Transverse colon (tissue), 4 donors: Measurements from ENCODE around the gene S1PR4. TPM values are rescaled to one million over a fixed set of nuclear protein-coding genes. Genes with fewer than 3 reads are reported as not detected.
A peak's percentile ranks its signal among the peaks of the same experiment; 100 is the strongest.

Experiments
- DNase-seq: peaks from one replicate; pipeline ENCODE4 v3.0.0-alpha.2; 2019
- H3K27ac ChIP-seq, 4 donors: fragments of 200-600 bp; sonication (generic); 2 replicates each; pipeline ENCODE4 v1.5.1; 2016 to 2018; ENCODE audit warnings: inconsistent platforms in 4 of 4
- H3K27me3 ChIP-seq: fragments of 200-600 bp; sonication (generic); 2 replicates; pipeline ENCODE4 v1.5.1; 2017; ENCODE audit warnings: inconsistent platforms
- H3K36me3 ChIP-seq, 4 donors: fragments of 200-600 bp; sonication (generic); 2 replicates each; pipeline ENCODE4 v1.5.1; 2017 to 2019; ENCODE audit warnings: inconsistent platforms in 4 of 4
- H3K4me1 ChIP-seq, 4 donors: fragments of 200-600 bp; sonication (generic); 2 replicates each; pipeline ENCODE4 v1.5.1; 2017 to 2020; ENCODE audit warnings: inconsistent platforms in 4 of 4
- H3K4me3 ChIP-seq, 4 donors: fragments of 200-600 bp; sonication (generic); 1 replicate in 1 of 4; 2 replicates in 3 of 4; pipeline versions ENCODE4 v1.5.1 to v1.6.1; 2017 to 2019; ENCODE audit warnings: inconsistent platforms in 4 of 4
- H3K9me3 ChIP-seq, 2 donors: fragments of 200-600 bp; sonication (generic); 2 replicates each; pipeline ENCODE4 v1.5.1; 2017 to 2019; ENCODE audit warnings: inconsistent platforms in 2 of 2
- CTCF ChIP-seq, 5 experiments: fragments of 200-600 bp in 3 of 5; fragments of 450-650 bp in 2 of 5; sonication (generic) in 3 of 5; IDR thresholded peaks; 1 replicate in 2 of 5; 2 replicates in 3 of 5; pipeline ENCODE4 v1.5.1; 2016 to 2017; ENCODE audit warnings: antibody characterized with exemption in 5 of 5, inconsistent platforms in 3 of 5, mild to moderate bottlenecking in 2 of 5, moderate library complexity in 1 of 5
- EP300 ChIP-seq: sonication (generic); formaldehyde crosslinking; IDR thresholded peaks from one replicate; pipeline ENCODE4 v1.6.1; 2017; ENCODE audit warnings: antibody characterized with exemption, low read depth
- POLR2A ChIP-seq: fragments of 450-650 bp; IDR thresholded peaks from one replicate; pipeline ENCODE4 v1.6.1; 2016; ENCODE audit warnings: antibody characterized with exemption, mild to moderate bottlenecking, moderate library complexity
- POLR2AphosphoS5 ChIP-seq, 3 donors: sonication (generic); formaldehyde crosslinking; IDR thresholded peaks; one replicate each; pipeline ENCODE4 v1.6.1; 2016; ENCODE audit warnings: antibody characterized with exemption in 3 of 3
- WGBS, 2 donors: methylation state at CpG; one replicate each; pipeline ENCODE4 v1.1.5; 2018; ENCODE audit warnings: low coverage in 1 of 2; 5-methylcytosine and 5-hydroxymethylcytosine counted together
- in situ Hi-C, 4 donors: fragments of 200-750 bp; cut with MboI; loops; one replicate each; pipeline versions ENCODE4 v1.15.0 to v1.15.1; 2017; ENCODE audit warnings: low sequenced_read_pairs in 3 of 4, low pct_ligation_motif_present in 1 of 4, low pct_unique_long_range_greater_than_20kb in 1 of 4
- intact Hi-C: fragments of 100-400 bp; cut with DNase I; formaldehyde crosslinking; loops from one replicate; pipeline ENCODE4 v1.15.1; 2023; ENCODE audit warnings: low total_unique reads
- total RNA-seq, 4 donors: library from RNA; depleted of rRNA; stranded (reverse); fragments of >200 nt; gene quantifications; one replicate each; pipeline ENCODE4 v1.1.0, GENCODE V29; 2016

The S1PR4 gene
- total RNA-seq, 4 donors from 2014 or later = 0.68 to 14.6 (median 6.0) TPM; not detected in 1

GRCh38 chr19:3145909-3146676 is 32.5 kb upstream of the S1PR4 start:
- WGBS, 2 donors = 72 to 74% methylated on average over 4 to 20 of the region's 20 CpGs

GRCh38 chr19:3146677-3147100 is 31.9 kb upstream of the S1PR4 start:
- WGBS, 2 donors = 59 to 90% methylated on average over 2 to 5 of the region's 5 CpGs
- H3K27me3 ChIP-seq = no peaks in the 10 kb centered on the region
- peak; percentile 30 for DNase-seq
- TF ChIP-seq POLR2AphosphoS5 (IDR thresholded peaks at IDR 0.05) (no peak), CTCF (IDR thresholded peaks at IDR 0.05) (peak; percentile 48 to 77 (median 68)), EP300 (no peak)
- no peaks in the 10 kb centered on the region for H3K36me3 ChIP-seq
- no peaks in the 10 kb centered on the region for H3K9me3 ChIP-seq
- intact Hi-C loops (no loop called here), in situ Hi-C loops (no loop called here)
- no peak overlapping the region for H3K4me3 ChIP-seq
- H3K27ac ChIP-seq = no peak overlapping the region
- peaks cover 0 to 5% (median 0%) of the 10 kb centered on the region in 4 donors for H3K4me1 ChIP-seq

More at GRCh38 chr19:3145909-3146676, 32.5 kb upstream of the S1PR4 start:
- Histone ChIP-seq H3K9me3 (no peaks in the 10 kb centered on the region), H3K27me3 (no peaks in the 10 kb centered on the region), H3K4me3 (no peak overlapping the region), H3K4me1 (peaks cover 0 to 10% (median 0%) of the 10 kb centered on the region in 4 donors), H3K36me3 (no peaks in the 10 kb centered on the region), H3K27ac (no peak overlapping the region)
- in situ Hi-C loops = no loop called here
- DNase-seq = no peak
- TF ChIP-seq POLR2A (no peak), POLR2AphosphoS5 (IDR thresholded peaks at IDR 0.05) (no peak), EP300 (no peak), CTCF (IDR thresholded peaks at IDR 0.05) (no peak)
- intact Hi-C loops = no loop called here

GRCh38 chr19:3148503-3148902 is 30.1 kb upstream of the S1PR4 start:
- in situ Hi-C loops = no loop called here
- Histone ChIP-seq H3K4me3 (no peak overlapping the region), H3K27ac (no peak overlapping the region), H3K27me3 (no peaks in the 10 kb centered on the region), H3K36me3 (no peaks in the 10 kb centered on the region), H3K4me1 (no peaks in the 10 kb centered on the region), H3K9me3 (no peaks in the 10 kb centered on the region)
- WGBS, 2 donors = 95% methylated on average over 19 of the region's 20 CpGs; no CpG with 5 or more reads in 1 of the 2 donors
- TF ChIP-seq EP300 = no peak
- TF ChIP-seq POLR2AphosphoS5 (IDR thresholded peaks at IDR 0.05) = no peak
- no peak for TF ChIP-seq CTCF (IDR thresholded peaks at IDR 0.05)
- TF ChIP-seq POLR2A = no peak
- no peak for DNase-seq
- intact Hi-C loops = no loop called here

- 91% methylated on average over 6 of the region's 6 CpGs; no CpG with 5 or more reads in 1 of the 2 donors for WGBS, 2 donors
- in situ Hi-C loops (no loop called here), intact Hi-C loops (no loop called here)
- TF ChIP-seq POLR2AphosphoS5 (IDR thresholded peaks at IDR 0.05) (no peak), POLR2A (no peak), CTCF (IDR thresholded peaks at IDR 0.05) (no peak), EP300 (no peak)
- Histone ChIP-seq H3K36me3 (no peaks in the 10 kb centered on the region), H3K27me3 (no peaks in the 10 kb centered on the region), H3K9me3 (no peaks in the 10 kb centered on the region), H3K4me3 (no peak overlapping the region), H3K27ac (no peak overlapping the region), H3K4me1 (no peaks in the 10 kb centered on the region)
- DNase-seq = no peak
Measured at GRCh38 chr19:3149089-3149488, 29.5 kb upstream of the S1PR4 start.
